Right renal cortex interstitium (tissue), 3 donors: Measurements from ENCODE around the gene INPP5A. TPM values are rescaled to one million over a fixed set of nuclear protein-coding genes. Genes with fewer than 3 reads are reported as not detected.

Source experiments
- DNase-seq, 3 donors: peaks; one replicate each; pipeline ENCODE4 v3.0.0-alpha.2; 2013; ENCODE audit warnings: low read depth in 3 of 3, low spot score in 2 of 3
- polyA plus RNA-seq, 3 donors: library from polyadenylated mRNA; unstranded; fragments of 120-200 nt; gene quantifications; one replicate each; pipeline ENCODE4 v1.2.1, GENCODE V29; 2013; ENCODE audit not compliant: insufficient read length in 3 of 3

INPP5A gene
- polyA plus RNA-seq, 3 donors = 35.1 to 36.4 (median 35.4) TPM

DNA sequence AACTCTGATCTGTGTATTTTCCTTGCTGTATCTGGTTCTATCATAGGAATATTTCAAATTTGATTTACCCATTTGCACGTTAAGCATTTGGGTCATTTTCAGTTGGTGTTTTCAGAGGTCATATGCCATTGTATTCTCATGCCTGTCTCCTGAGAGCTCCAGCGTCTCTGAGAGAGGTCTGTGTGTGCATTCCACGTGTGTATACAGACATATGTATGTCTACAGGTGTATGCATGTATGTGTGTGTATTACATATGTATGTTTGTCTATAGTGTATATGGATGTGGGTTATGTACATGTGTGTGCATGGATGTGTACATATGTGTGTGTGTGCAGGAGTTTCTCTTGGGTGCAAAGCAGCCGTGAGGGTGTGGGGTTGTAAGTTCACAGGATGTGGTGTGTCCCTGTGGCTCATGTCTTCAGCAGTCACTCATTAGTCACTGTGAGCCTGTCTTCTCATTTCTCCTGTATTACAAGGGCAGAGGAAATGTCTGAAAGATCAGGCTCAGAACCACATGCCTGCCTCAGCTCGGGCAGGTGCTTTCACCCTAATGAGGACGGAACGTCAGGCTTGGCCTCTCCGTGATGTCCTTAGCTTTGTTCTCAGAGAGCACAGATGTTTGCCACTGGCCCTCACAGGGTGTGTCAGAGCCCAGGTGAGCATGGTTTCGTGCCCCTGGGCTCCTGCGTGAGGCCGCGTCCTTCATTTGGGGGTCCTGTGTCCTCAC is 146.7 kb downstream of the INPP5A start:
- DNase-seq = no peak

DNA sequence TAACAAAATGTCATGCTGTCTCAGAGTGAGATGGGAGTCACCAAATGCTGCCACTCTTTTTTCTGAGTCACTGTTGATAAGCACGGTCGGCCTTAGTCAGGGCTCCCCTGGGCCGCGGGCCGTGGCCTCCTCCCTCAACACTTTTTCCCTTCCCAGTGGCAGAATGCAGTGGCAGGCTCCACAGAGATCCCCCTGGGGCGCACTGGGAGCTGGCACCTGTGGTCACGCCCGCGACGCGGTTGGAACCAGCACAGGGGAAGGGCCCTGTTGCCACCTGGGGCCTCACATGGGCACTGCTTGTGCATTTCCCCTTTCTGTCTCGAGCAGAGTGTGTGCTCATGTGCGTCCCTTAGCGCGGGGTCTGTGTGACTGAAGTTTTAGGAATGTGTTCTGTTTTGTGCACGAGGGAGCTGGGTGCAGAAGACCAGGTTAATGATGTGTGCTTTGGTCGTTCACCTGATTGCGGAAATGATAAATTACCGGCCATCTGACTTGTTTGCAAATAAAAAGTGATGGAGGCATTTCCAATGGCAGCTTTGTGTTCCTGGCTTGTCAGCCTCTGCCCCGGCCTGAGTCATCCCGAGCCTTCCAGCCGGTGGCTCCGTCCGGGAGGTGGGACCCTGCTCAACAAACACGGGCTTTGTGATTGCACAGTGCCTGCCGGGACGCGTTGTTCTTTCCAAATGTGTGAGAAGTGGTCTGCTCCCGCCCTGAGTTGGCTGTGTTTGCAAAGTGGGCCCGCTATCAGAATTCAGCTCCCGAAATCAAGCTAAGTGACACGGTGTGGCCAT is 147.7 kb downstream of the INPP5A start:
- DNase-seq = no peak

DNA sequence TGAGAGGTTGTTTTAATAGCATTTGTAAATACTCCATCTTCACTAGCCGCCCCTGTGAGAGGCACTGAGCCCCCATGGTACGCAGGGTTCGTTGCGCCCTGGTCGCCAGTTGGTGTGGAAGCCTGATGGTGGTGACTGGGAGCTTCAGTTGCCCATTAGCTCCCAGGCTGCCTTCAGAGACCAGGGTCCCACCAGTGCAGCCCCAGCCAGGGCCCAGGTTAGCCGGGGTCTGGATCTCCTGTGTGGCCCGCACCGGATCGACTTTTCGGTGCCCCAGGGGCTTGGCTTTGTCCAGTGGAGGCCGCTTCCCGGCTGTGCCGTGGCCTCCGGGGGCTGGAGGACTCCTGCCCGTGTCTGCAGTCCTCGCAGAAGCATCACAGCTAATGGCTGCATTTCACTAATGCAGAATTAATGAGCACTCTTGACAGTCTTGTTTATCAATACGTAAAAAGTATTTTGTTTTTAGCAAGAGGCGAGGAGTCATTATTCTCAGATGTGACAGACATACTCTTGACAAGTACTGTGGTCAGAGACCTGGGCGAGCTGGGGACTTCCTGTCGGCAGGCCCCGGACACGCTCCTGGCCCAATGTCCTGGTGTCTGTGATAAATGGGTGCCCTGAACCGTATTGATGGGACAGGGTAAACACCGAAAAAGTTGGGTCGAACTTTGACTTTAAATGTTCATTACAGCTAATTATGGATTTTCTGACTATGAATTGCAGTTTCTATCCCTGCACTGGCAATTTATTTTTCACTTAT is 148.5 kb downstream of the INPP5A start:
- DNase-seq = no peak

DNA sequence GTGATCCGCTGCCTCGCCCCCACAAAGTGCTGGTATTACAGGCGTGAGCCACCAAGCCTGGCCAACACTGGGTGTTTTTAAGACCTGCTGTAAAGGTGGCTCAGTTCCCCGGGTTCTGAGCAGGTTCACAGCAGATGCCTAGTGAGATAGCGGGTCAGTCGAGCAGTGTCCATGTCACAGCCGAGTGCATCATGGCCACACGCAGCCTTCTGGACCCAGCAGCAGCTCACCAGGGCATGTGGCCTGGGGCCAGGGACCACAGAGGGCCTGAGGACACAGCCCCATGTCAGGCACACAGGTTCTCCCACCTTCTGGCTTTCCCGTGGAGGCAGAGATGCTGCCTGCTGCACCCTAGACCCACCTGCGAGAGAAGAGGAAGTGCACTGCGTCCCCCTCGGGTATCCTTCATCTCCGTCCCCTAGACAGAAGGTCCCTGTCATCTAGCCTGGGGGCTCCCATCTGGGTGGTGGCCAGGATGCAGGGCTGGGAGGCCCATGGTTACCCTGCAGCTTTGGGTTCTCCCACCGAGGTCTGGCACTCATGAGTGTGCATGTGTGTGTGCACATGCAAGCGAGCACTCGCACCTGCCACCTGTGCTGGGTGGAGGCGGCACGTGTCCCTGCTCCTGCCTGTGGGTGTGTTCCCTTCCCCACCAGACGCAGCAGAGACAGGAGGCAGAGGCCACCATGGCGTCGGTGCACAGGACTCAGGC is 149.8 kb downstream of the INPP5A start:
- no peak for DNase-seq

DNA sequence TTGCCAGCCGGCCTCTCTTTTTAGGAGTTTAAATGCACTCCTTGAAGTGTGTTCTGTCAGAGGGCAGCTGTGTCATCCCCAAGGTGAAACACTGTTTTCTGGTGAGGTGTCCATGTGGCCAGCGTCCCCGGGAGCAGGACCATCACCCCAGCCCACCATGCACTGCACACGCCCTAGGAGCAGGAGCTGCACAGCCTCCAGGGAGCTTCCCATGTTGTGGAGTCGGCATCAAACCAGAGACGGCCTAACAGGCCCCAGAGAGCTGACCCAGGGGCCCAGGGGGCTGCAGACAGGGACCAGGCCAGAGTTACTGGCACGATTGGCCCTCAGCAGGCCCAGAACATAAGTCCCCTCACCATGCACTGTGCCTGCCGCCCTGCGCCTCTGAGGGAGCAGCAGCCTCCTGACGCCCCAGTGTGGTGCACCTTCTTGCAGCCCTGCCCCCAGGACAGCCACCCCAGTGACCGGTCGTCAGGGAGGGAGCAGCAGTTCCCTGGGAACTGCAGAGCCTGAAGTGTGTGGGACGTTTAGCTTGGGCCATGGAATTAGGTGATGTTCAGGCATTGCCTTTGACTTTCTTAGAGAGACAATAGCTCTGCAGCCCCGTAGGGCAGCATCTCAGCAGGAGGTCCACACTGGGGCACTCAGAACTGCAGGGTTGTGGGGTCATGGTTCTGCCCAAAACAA is 150.4 kb downstream of the INPP5A start:
- DNase-seq = no peak

DNA sequence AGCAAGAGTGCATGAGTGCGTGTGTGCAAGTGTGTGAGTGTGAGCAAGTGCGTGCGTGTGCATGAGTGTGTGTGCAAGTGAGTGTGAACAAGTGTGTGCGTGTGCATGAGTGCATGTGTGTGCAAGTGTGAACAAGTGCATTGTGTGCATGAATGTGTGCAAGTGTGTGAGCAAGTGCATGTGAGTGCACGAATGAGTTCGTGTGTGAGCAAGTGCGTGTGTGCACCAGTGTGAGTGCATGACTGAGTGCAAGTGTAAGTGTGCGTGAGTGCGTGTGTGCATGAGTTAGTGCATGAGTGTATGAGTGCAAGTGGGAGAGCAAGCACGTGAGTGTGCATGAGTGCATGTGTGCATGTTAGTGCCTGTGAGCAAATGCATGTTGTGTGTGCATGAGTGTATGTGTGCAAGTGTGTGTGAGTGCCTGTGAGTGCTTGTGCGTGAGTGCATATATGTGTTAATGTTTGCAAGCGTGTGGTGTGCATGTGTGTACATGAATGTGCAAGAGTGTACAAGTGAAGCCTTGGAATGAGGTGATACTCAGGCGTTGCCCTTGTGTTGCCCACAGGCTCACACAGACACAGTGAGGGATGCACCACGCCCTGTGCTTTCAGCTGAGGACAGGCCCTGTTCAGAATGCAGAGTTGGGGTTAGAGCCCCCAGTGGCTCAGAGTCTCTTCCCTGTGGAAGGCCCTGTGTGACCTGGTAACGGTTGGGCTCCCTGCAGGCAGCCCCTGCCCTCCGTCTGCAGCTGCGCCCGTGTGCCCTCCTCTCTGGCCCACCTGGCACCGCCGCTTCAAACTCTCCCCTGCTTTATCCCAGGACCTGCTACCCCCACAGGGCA is 151.2 kb downstream of the INPP5A start:
- no peak for DNase-seq

DNA sequence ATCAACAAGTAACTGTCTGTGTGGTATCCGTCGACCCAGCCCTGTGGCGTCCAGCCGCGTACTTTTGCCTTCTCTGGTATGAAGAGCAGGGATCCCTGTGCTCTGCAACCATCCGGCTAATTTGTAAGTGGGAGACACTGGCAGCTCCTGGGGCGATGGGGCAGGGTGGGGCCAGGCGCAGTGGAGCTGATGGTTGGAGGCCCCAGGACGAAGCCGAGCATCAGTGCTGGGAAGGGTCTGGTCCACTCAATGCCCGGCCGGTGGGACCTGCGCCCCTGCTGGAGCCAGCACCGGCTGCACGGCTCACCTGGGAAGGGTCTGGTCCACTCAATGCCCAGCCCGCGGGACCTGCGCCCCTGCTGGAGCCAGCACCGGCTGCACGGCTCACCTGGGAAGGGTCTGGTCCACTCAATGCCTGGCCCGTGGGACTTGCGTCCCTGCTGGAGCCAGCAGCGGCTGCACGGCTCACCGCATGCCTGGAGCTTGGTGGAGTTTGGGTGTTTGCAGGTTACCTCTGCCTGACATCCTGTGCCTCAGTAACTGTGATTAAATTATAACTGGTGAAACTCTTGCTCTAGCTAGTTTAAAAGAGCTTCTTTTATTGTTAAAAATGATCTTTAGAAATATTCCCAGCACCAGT is 152.3 kb downstream of the INPP5A start:
- no peak for DNase-seq

DNA sequence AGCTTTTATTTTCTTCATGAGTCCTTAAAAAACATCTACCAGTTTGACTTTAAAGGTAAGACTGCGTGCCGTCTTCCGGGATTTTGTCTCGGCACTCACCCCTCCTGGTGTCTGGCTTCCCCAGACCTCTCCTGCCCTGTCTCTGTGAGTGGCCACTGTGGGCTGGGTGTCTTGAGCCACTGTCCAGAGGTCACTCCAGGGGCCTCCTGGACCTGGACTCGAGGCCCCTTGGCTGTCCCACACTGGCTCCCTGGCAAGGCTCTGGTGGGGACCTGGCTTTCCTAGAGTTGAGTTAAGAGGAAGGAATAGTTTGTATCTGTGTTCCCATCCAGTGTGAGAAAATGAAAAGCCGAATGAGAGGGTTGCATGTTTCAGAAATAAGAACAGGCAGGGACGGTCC is 152.8 kb downstream of the INPP5A start:
- no peak for DNase-seq

DNA sequence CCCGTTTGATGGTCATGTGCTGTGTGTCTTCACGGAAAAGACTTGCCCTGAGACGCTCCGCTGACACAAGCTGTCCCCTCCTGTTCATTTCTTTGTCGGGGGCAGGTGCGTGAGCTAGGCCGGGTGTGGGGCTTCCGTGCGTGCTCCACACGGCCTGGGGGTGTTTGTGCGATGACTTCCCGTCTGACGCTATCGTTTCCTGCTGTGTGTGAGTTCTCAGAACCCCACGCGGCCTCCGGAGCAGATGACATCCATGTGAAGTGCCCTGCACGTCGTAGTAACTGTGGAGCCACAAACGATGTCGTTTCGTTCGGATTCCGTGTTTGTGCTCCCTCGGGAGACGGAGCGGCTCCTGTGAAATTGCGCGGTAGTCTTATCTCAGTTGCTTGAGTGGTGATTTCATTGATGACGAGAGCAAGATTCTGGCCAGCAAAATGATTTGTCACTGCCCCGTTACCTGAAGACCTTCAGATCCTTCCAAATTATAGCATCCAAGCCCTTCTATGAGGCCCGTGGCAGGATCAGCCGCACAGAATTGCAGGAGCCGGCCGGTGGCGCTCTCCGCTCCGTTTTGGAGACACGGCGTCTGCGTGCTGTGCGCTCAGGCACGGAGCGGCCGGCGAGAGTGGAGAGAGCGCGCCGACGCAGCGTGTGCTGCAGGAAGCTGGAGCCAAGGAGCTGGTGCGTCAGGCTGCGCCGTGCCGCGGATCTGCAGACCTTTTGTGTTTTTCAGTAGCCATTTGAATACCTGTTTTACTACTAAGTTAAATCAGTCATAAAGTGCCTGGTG is 153.4 kb downstream of the INPP5A start:
- DNase-seq = no peak

DNA sequence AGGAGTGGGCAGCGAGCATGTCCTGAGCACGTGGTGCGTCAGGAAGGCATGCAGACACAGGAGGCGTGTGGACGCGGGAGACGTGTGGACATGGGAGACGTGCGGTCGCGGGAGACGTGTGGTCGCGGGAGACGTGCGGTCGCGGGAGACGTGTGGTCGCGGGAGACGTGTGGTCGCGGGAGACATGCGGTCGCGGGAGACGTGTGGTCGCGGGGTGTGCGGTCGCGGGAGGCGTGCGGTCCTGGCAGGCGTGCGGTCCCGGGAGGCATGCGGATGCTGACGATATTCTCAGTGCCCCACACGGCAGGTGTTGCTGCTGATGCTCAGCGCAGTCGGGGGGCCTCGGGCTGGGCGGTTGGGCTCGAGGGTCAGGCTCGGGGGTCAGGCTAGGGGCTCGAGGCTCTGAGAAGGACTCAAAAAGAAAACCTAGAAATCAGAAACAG is 154.1 kb downstream of the INPP5A start:
- no peak for DNase-seq

DNA sequence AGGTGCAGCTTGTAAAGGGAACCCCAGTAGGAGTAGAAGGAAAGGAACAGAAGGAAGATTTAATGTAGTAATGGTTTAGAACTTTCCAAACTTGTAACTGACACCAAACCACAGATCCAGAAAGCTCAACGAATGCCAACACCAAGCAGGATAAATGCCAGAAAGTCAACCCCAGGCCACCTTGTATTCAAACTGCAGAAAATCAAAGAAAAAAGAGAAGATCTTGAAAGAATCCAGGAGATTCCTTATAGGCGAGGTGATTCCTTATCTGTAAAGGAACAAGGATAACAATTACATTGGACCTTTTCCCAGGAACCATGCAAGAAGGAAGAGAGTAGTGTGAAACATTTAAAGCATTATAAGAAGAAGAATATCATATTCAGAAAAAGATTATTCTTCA is 154.7 kb downstream of the INPP5A start:
- DNase-seq = no peak

DNA sequence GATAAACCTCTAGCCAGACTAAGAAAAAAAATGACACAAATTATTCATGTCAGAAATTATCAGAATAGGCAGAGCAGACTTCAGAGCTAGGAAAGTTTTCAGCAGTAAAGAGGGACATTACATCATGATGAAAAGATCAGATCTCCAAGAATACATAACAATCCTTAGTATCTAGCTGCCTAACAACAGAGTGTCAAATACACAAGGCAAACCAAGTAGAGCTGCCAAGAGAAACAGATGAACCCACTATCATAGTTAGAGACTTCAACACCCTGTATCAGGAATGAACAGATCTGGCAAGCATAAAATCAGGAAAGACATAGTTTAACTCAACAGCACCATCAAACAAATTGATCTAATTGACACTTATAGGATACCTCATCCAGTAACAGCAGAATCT is 156.1 kb downstream of the INPP5A start:
- no peak for DNase-seq

DNA sequence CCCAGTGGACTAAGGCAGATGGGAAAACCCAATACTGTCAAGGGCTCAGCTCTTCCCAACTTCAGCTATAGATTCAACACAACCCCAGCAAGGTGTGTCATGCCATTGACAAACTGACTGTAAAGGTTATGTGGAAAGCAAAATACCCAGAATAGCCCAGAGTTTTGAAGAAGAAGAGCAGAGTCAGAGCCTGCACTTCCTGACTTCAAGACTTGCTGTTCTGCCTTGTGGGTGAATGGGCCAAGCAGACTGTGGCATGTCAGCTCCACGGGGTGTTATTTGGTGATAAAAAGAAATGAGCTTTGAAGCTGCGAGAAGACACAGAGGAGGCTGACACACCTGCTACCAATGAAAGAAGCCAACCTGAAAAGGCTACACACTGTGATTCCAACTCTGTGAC is 158.6 kb downstream of the INPP5A start:
- no peak for DNase-seq

DNA sequence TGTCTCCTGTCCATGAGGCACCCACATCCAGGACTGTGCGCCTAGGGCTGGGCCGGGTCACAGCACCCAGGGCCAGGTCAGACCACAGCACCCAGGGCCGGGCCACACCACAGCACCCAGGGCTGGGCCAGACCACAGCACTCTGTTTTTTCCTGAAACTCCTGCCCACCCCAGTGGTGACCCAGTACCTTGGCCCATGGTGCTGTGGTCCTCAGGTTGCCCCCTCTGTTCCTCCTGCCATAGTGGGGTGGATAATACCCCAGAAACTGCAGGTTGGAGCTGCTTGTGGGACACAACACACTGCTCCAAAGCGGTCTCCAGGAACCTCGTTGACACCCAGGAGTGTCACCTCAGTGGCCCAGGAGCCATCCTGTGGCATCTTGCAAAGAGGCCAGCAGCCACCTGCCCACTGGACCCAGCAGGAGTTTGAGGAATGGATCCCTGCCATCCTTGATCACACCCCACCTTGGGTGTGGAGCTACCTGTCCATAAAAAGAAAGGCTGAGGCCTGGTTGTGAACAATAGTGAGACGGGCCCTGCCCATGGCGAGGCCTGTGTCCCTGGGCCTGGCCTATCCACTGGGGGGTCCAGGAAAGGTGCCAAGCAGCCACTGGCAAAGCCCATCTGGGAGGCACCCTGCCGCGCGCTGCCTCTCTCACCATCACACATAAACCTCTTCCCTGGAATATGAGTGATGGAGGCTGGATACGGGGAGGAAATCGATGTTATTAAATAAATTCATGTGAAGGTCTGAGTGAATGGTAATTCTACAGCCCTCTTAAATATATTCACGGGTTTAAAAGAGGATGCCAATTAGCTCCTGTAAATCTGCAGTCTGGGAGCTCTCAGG is 159.4 kb downstream of the INPP5A start:
- DNase-seq = no peak

DNA sequence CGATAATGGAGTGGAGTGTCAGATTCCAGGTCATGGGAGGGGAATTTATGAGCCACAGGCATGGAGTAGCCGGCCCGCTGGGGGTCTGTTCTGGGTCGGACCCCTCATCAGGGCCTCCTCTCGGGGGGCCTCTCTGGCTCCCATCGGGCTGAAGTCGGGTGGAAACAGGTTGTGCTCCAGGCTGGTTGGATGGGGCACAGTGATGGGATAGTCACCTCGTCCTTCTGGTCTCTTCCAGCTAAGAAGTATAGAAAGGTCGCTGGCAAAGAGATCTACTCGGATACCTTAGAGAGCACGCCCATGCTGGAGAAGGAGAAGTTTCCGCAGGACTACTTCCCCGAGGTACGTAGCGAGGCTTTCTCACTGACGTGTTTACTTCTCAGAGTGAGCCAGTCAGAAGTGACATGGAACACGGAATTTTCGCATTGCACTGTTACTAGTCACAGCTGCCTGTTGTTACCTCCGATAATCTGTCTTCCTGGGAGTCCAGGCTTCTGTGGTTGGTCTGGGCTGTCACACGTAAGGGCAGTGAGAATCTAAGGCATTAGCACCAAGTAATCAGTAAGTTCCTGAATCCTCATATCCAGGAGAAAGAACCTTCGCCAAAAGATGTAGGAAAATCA is 160.1 kb downstream of the INPP5A start:
- DNase-seq = no peak

DNA sequence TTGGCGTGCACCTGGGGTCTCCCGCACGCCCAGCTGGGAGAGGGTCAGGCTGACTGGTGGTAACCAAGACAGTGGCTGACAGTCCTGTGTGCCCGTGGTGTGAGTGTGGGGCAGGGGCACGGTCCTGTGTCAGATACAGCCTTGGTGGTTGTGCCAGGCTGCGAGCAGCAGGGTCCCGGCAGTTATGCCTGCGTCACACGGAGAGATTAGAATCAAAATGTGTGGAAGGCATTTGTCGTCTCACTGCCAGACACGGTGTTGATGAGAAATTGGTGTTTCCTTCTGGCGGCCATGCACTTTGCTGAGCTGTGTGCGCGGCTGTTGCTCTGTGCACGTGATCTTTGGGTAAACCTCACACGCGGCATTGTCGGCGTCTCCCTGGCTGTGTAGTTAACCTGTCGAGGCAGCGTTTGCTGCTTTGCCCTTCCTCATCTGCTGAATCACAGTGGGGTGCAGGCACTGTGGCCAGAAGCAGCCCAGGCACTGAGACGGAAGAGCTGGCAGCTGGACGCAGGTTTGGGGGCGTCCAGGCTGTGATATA is 160.7 kb downstream of the INPP5A start:
- DNase-seq = no peak
